GM21723 (cell line): ENCODE results near the gene RAMP3.

Experiments
- ATAC-seq: cut with Tn5 transposase; IDR thresholded peaks from one replicate; pipeline ENCODE4 v1.9.1; 2021; ENCODE audit warnings: mild to moderate bottlenecking, moderate library complexity; ENCODE audit not compliant: unreplicated experiment

RAMP3 gene

GRCh38 chr7:45219801-45220435, 62.3 kb downstream of the RAMP3 start:
- ATAC-seq = no peak

- no peak for ATAC-seq
Observed at GRCh38 chr7:45220846-45221618, 63.4 kb downstream of the RAMP3 start.

- ATAC-seq = no peak
Observed at GRCh38 chr7:45221896-45222604, 64.5 kb downstream of the RAMP3 start.

- ATAC-seq = no peak
Observed at GRCh38 chr7:45223078-45223477, 65.5 kb downstream of the RAMP3 start.

GRCh38 chr7:45223728-45224630, 66.4 kb downstream of the RAMP3 start:
- no peak for ATAC-seq

GRCh38 chr7:45224832-45225231, 67.2 kb downstream of the RAMP3 start:
- no peak for ATAC-seq

GRCh38 chr7:45225311-45225947, 67.8 kb downstream of the RAMP3 start:
- ATAC-seq = no peak

- ATAC-seq = no peak
Observed at GRCh38 chr7:45225948-45226335, 68.4 kb downstream of the RAMP3 start.

- no peak for ATAC-seq
Observed at GRCh38 chr7:45229156-45229920, 71.7 kb downstream of the RAMP3 start.

GRCh38 chr7:45230083-45230482, 72.5 kb downstream of the RAMP3 start:
- no peak for ATAC-seq

- ATAC-seq = no peak
Observed at GRCh38 chr7:45230611-45231165, 73.1 kb downstream of the RAMP3 start.

GRCh38 chr7:45233249-45233775, 75.7 kb downstream of the RAMP3 start:
- no peak for ATAC-seq
